H1 (cell line): ENCODE results near the gene CCNI. TPM values are rescaled to one million over a fixed set of nuclear protein-coding genes. Genes with fewer than 3 reads are reported as not detected.

Experiments used
- CTCF ChIA-PET: fragments of 300-600 bp; sonication (Branson Sonifier 250); formaldehyde crosslinking; loops from one replicate; lab custom pipeline; 2021; ENCODE audit not compliant: partially characterized antibody; lab: Charles Lee
- POLR2A ChIA-PET: fragments of 300-600 bp; sonication (Branson Sonifier 250); formaldehyde crosslinking; loops from one replicate; lab custom pipeline; 2021; ENCODE audit warnings: inconsistent platforms; ENCODE audit not compliant: partially characterized antibody; lab: Charles Lee
- DNase-seq, 2 experiments: peaks; one replicate each; pipeline versions ENCODE4 v3.0.0 to v3.0.0-alpha.2; 2010 to 2022; ENCODE audit warnings: low spot score in 2 of 2, low read depth in 1 of 2, mixed read lengths in 1 of 2
- FAIRE-seq: peaks from 2 replicates; lab custom pipeline; 2011; peaks lifted over from hg19 to GRCh38; lab: Jason Lieb, UNC
- H2AFZ ChIP-seq: 2 replicates; pipeline ENCODE4 v1.8.1; 2012; ENCODE audit warnings: low read length, inconsistent platforms
- H2AK5ac ChIP-seq: 2 replicates; pipeline ENCODE4 v1.6.1; 2013; ENCODE audit warnings: low read depth, low read length
- H2BK120ac ChIP-seq: replicated peaks from 2 replicates; pipeline ENCODE3; 2013; ENCODE audit warnings: low read depth, low read length, inconsistent platforms
- H2BK12ac ChIP-seq: 2 replicates; pipeline ENCODE4 v1.6.1; 2013; ENCODE audit warnings: low read depth, low read length
- H2BK15ac ChIP-seq: 2 replicates; pipeline ENCODE4 v1.6.1; 2013; ENCODE audit warnings: low read length
- H2BK20ac ChIP-seq: 2 replicates; pipeline ENCODE4 v1.6.1; 2013; ENCODE audit warnings: low read length
- H2BK5ac ChIP-seq: 2 replicates; pipeline ENCODE4 v1.6.1; 2013; ENCODE audit warnings: low read depth, low read length
- H3K14ac ChIP-seq: 2 replicates; pipeline ENCODE4 v1.6.1; 2013; ENCODE audit warnings: inconsistent platforms; ENCODE audit not compliant: insufficient read length
- H3K18ac ChIP-seq: 2 replicates; pipeline ENCODE4 v1.6.1; 2013; ENCODE audit warnings: low read length; ENCODE audit errors: extremely low read depth
- H3K23ac ChIP-seq: 2 replicates; pipeline ENCODE4 v1.6.1; 2013; ENCODE audit warnings: inconsistent platforms; ENCODE audit not compliant: insufficient read length
- H3K23me2 ChIP-seq: 2 replicates; pipeline ENCODE4 v1.6.1; 2013; ENCODE audit warnings: low read depth, low read length
- H3K27ac ChIP-seq: 2 replicates; pipeline ENCODE4 v1.6.1; 2011; ENCODE audit warnings: low read depth, low read length, inconsistent platforms
- H3K27me3 ChIP-seq, 4 experiments: replicated peaks in 1 of 4; 1 replicate in 1 of 4; 2 replicates in 3 of 4; pipeline versions ENCODE4 v1.6.1 to v1.8.1; 2011 to 2013; ENCODE audit warnings: low read length in 3 of 4, mild to moderate bottlenecking in 3 of 4, inconsistent platforms in 2 of 4, mixed read lengths in 2 of 4, moderate library complexity in 1 of 4; ENCODE audit not compliant: control insufficient read depth in 3 of 4, insufficient read depth in 3 of 4; ENCODE audit errors: extremely low read depth in 1 of 4
- H3K36me3 ChIP-seq, 4 experiments: 2 replicates each; pipeline versions ENCODE4 v1.6.1 to v1.8.1; 2011 to 2013; ENCODE audit warnings: mild to moderate bottlenecking in 4 of 4, low read length in 3 of 4, moderate library complexity in 2 of 4, control low read depth in 1 of 4, inconsistent platforms in 1 of 4; ENCODE audit not compliant: insufficient read depth in 4 of 4, control insufficient read depth in 2 of 4
- H3K4ac ChIP-seq: replicated peaks from 2 replicates; pipeline ENCODE3; 2013; ENCODE audit warnings: low read length, low read depth, mixed read lengths, inconsistent platforms; ENCODE audit not compliant: insufficient read length
- H3K4me1 ChIP-seq, 4 experiments: replicated peaks in 1 of 4; 1 replicate in 1 of 4; 2 replicates in 3 of 4; pipeline versions ENCODE4 v1.6.1 to v1.8.1; 2011 to 2013; ENCODE audit warnings: low read length in 3 of 4, inconsistent platforms in 2 of 4, mixed read lengths in 1 of 4; ENCODE audit not compliant: insufficient read depth in 4 of 4, control insufficient read depth in 3 of 4
- H3K4me2 ChIP-seq, 2 experiments: 2 replicates each; pipeline versions ENCODE4 v1.6.1 to v1.8.1; 2011 to 2013; ENCODE audit warnings: low read depth in 2 of 2, low read length in 2 of 2, control low read depth in 1 of 2, inconsistent platforms in 1 of 2, mild to moderate bottlenecking in 1 of 2; ENCODE audit not compliant: insufficient read depth in 1 of 2
- H3K4me3 ChIP-seq, 4 experiments: fragments of 200-600, 300-600 bp in 1 of 4; sonication (generic), shearing (Covaris generic), sonication (Bioruptor Twin) in 1 of 4; 2 replicates each; pipeline versions ENCODE4 v1.5.1 to v1.8.1; 2011 to 2016; ENCODE audit warnings: low read length in 4 of 4, low read depth in 3 of 4, control low read depth in 2 of 4, inconsistent platforms in 2 of 4, mild to moderate bottlenecking in 2 of 4, mixed read lengths in 1 of 4, moderate library complexity in 1 of 4; ENCODE audit not compliant: insufficient read depth in 2 of 4; ENCODE audit errors: extremely low read depth in 1 of 4
- H3K56ac ChIP-seq: replicated peaks from 2 replicates; pipeline ENCODE3; 2013; ENCODE audit warnings: low read depth, mild to moderate bottlenecking, mixed read lengths, low read length, inconsistent platforms; ENCODE audit not compliant: insufficient read length
- H3K79me1 ChIP-seq: 2 replicates; pipeline ENCODE4 v1.6.1; 2013; ENCODE audit warnings: low read depth, low read length, control low read depth
- H3K79me2 ChIP-seq, 2 experiments: 2 replicates each; pipeline versions ENCODE4 v1.6.1 to v1.8.1; 2012 to 2013; ENCODE audit warnings: low read length in 2 of 2, mild to moderate bottlenecking in 2 of 2, inconsistent platforms in 1 of 2; ENCODE audit not compliant: insufficient read depth in 2 of 2, control insufficient read depth in 1 of 2
- H3K9ac ChIP-seq, 4 experiments: replicated peaks in 1 of 4; 1 replicate in 1 of 4; 2 replicates in 3 of 4; pipeline versions ENCODE4 v1.6.1 to v1.8.1; 2011 to 2013; ENCODE audit warnings: low read depth in 3 of 4, low read length in 3 of 4, control low read depth in 2 of 4, mild to moderate bottlenecking in 2 of 4, moderate library complexity in 2 of 4, inconsistent platforms in 1 of 4; ENCODE audit errors: extremely low read depth in 1 of 4
- H3K9me3 ChIP-seq, 2 experiments: 2 replicates each; pipeline versions ENCODE4 v1.6.1 to v1.8.1; 2012 to 2013; ENCODE audit warnings: mild to moderate bottlenecking in 2 of 2, moderate library complexity in 2 of 2, control low read depth in 1 of 2, inconsistent platforms in 1 of 2, low read depth in 1 of 2, low read length in 1 of 2, mixed read lengths in 1 of 2; ENCODE audit not compliant: insufficient read depth in 2 of 2
- H4K20me1 ChIP-seq, 2 experiments: replicated peaks in 1 of 2; 2 replicates each; pipeline versions ENCODE3 to v1.8.1; 2011 to 2013; ENCODE audit warnings: inconsistent platforms in 2 of 2, low read length in 2 of 2, mild to moderate bottlenecking in 1 of 2; ENCODE audit not compliant: insufficient read depth in 2 of 2, control insufficient read depth in 1 of 2
- H4K5ac ChIP-seq: 2 replicates; pipeline ENCODE4 v1.6.1; 2013; ENCODE audit warnings: low read length, low read depth, mixed read lengths, inconsistent platforms; ENCODE audit not compliant: insufficient read length
- H4K8ac ChIP-seq: 2 replicates; pipeline ENCODE4 v1.8.0; 2013; ENCODE audit warnings: mild to moderate bottlenecking, moderate library complexity, low read length, inconsistent platforms; ENCODE audit not compliant: insufficient read depth; ENCODE audit errors: extremely low read depth
- H4K91ac ChIP-seq: replicated peaks from 2 replicates; pipeline ENCODE3; 2013; ENCODE audit warnings: low read length, mixed read lengths, inconsistent platforms; ENCODE audit not compliant: insufficient read length
- BCL11A ChIP-seq, 2 experiments: IDR thresholded peaks; one replicate each; pipeline ENCODE4 v1.6.1; 2011; ENCODE audit warnings: low read depth in 2 of 2, low read length in 2 of 2, mild to moderate bottlenecking in 2 of 2
- CBX8 ChIP-seq: fragments of 300-800, 300-1000 bp; sonication (generic); IDR thresholded peaks from 2 replicates; pipeline ENCODE4 v1.7.1; 2016; ENCODE audit warnings: low read depth, low read length, borderline replicate concordance
- CEBPB ChIP-seq: IDR thresholded peaks from 2 replicates; pipeline ENCODE4 v1.6.1; 2012; ENCODE audit warnings: low read depth, low read length
- CHD2 ChIP-seq: IDR thresholded peaks from 2 replicates; pipeline ENCODE4 v1.6.1; 2012; ENCODE audit warnings: low read length, improper control_type of control experiment
- CTBP2 ChIP-seq: IDR thresholded peaks from 2 replicates; pipeline ENCODE4 v1.7.0; 2011; ENCODE audit warnings: borderline replicate concordance, mild to moderate bottlenecking, moderate library complexity, mixed read lengths, low read length; ENCODE audit not compliant: insufficient read depth, insufficient read length
- EGR1 ChIP-seq: IDR thresholded peaks from 2 replicates; pipeline ENCODE4 v1.6.1; 2011; ENCODE audit warnings: low read depth, low read length, borderline replicate concordance
- EP300 ChIP-seq, 2 experiments: IDR thresholded peaks; 1 replicate in 1 of 2; 2 replicates in 1 of 2; pipeline ENCODE4 v1.6.1; 2011 to 2012; ENCODE audit warnings: low read depth in 2 of 2, low read length in 2 of 2, mild to moderate bottlenecking in 2 of 2, borderline replicate concordance in 1 of 2, inconsistent platforms in 1 of 2, moderate library complexity in 1 of 2
- JUND ChIP-seq: IDR thresholded peaks from 2 replicates; pipeline ENCODE4 v1.6.1; 2011; ENCODE audit warnings: mild to moderate bottlenecking, improper control_type of control experiment, low read length
- KDM5A ChIP-seq: fragments of 200-600 bp; IDR thresholded peaks from 2 replicates; pipeline ENCODE4 v1.7.1; 2012; ENCODE audit warnings: mild to moderate bottlenecking, low read length, inconsistent platforms, mixed read lengths
- PHF8 ChIP-seq: fragments of 200-600 bp; sonication (generic); conservative IDR thresholded peaks from 2 replicates; pipeline ENCODE4 v1.7.1; 2012; ENCODE audit warnings: low read depth, mild to moderate bottlenecking, inconsistent platforms, low read length, moderate library complexity
- POU5F1 ChIP-seq: IDR thresholded peaks from 2 replicates; pipeline ENCODE4 v1.6.1; 2011; ENCODE audit warnings: low read depth, mild to moderate bottlenecking, low read length, moderate library complexity
- SIX5 ChIP-seq: IDR thresholded peaks from 2 replicates; pipeline ENCODE4 v1.6.1; 2011; ENCODE audit warnings: mild to moderate bottlenecking, low read depth, low read length
- SP4 ChIP-seq: IDR thresholded peaks from 2 replicates; pipeline ENCODE4 v1.6.1; 2012; ENCODE audit warnings: low read length, inconsistent platforms
- YY1 ChIP-seq: IDR thresholded peaks from 2 replicates; pipeline ENCODE4 v1.6.1; 2011; ENCODE audit warnings: low read depth, mild to moderate bottlenecking, low read length
- WGBS, 2 experiments: shearing (Covaris generic) in 1 of 2; methylation state at CpG; one replicate each; pipeline versions ENCODE4 v1.1.6 to v1.1.7; 2013 to 2015; ENCODE audit warnings: low lambda C conversion rate in 2 of 2, mixed read lengths in 2 of 2, inconsistent platforms in 1 of 2, low coverage in 1 of 2, missing lambda C conversion rate in 1 of 2; ENCODE audit not compliant: insufficient replicate concordance in 2 of 2, insufficient coverage in 1 of 2, insufficient read length in 1 of 2; ENCODE audit errors: extremely low coverage in 1 of 2, missing lambda C conversion rate in 1 of 2; 5-methylcytosine and 5-hydroxymethylcytosine counted together
- polyA plus RNA-seq, 7 experiments: library from polyadenylated mRNA; depleted of rRNA in 3 of 7; stranded (reverse) in 5 of 7; unstranded in 2 of 7; fragments of >200 nt in 5 of 7; fragments of 200-250 nt in 2 of 7; gene quantifications; 1 replicate in 5 of 7; 2 replicates in 1 of 7; 4 replicates in 1 of 7; pipeline versions ENCODE4 v1.2.1 to v1.2.3, GENCODE V29; 2011 to 2013; ENCODE audit warnings: missing spikeins in 2 of 7, mixed read lengths in 2 of 7
- total RNA-seq: library from RNA; stranded (reverse); fragmentation: NEBNext Ultra II Directional; extraction: Animal tissue kit (Norgen Biotek cat#: 25700); gene quantifications from 2 replicates; pipeline ENCODE4 v1.2.1, GENCODE V29; 2021

Gene CCNI
- total and polyA plus RNA-seq, 2 of the 8 experiments (the other 6 are each of a cell fraction or from before 2014, with no cell fraction given) = 97.8 to 234 TPM

GRCh38 chr4:77031544-77031943, 44.2 kb downstream of the CCNI start:
- Histone ChIP-seq H3K14ac (no peak overlapping the region), H3K23me2 (no peaks in the 10 kb centered on the region), H3K9me3 (no peaks in the 10 kb centered on the region), H3K23ac (no peak overlapping the region), H3K27ac (no peak overlapping the region), H3K18ac (no peak overlapping the region), H2AFZ (no peak overlapping the region), H2AK5ac (no peak overlapping the region), H2BK120ac (no peak overlapping the region), H2BK15ac (no peak overlapping the region), H3K27me3 (no peaks in the 10 kb centered on the region), H3K79me2 (no peaks in the 10 kb centered on the region), H3K56ac (no peak overlapping the region), H4K20me1 (peaks cover 0 to 3% of the 10 kb centered on the region in 2 experiments), H3K4me3 (no peak overlapping the region), H2BK20ac (no peak overlapping the region), H3K9ac (no peak overlapping the region), H3K4me1 (no peaks in the 10 kb centered on the region), H4K91ac (no peak overlapping the region), H2BK5ac (no peak overlapping the region), H3K4me2 (no peak overlapping the region), H3K4ac (no peak overlapping the region), H3K36me3 (peaks cover 9 to 46% (median 17%) of the 10 kb centered on the region in 4 experiments), H4K5ac (no peak overlapping the region), H3K79me1 (no peaks in the 10 kb centered on the region), H4K8ac (no peak overlapping the region), H2BK12ac (no peak overlapping the region)
- FAIRE-seq (no peak), DNase-seq (no peak)
- POLR2A ChIA-PET = no interaction called here
- WGBS, 2 experiments = 91% methylated on average over 5 of the region's 5 CpGs; no CpG with 5 or more reads in 1 of the 2 experiments
- CTCF ChIA-PET = interaction anchor here (0.7 to 7.9 kb wide), 8 partner anchors 9 to 528 kb away, joined by 3 to 75 read pairs (median 4); no protein-coding TSS in a partner anchor
- no peak for TF ChIP-seq SP4
- TF ChIP-seq CTBP2 = no peak
- TF ChIP-seq PHF8 = no peak
- no peak for TF ChIP-seq EGR1
- TF ChIP-seq CBX8 = no peak
- TF ChIP-seq EP300 (IDR thresholded peaks at IDR 0.05; ENCODE audit: borderline replicate concordance in 1 of 2, low read depth in 2 of 2, low read length in 2 of 2) = no peak
- TF ChIP-seq JUND = no peak
- TF ChIP-seq BCL11A (IDR thresholded peaks at IDR 0.05; ENCODE audit: low read depth in 2 of 2, low read length in 2 of 2) = no peak
- no peak for TF ChIP-seq CEBPB
- TF ChIP-seq YY1 = no peak
- no peak for TF ChIP-seq CHD2
- no peak for TF ChIP-seq SIX5
- TF ChIP-seq POU5F1 = no peak
- TF ChIP-seq KDM5A = no peak
